ENCODE results near the gene PAX2.

Gene PAX2

DNA sequence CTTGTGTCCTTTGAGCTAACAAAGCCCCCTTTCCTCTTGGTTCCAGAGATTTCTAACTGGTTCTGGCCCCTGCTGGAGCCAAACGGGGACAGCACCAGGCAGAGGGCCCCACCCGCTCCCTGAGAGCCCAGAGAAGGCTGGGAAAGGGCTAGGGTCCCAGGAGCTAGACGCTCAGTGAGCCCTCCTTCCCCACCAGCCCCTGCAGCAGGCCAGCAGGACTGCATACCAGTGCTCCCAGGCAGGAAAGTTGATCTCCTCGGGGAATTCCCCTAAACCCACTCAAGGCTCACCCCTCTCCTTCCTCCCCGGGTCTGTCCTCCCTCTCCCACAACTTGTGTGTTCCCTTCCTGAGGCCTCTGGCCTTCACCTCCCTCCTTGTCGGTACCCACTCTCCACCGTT, 47.7 kb downstream of the PAX2 start:
- no peak overlapping the region for H3K4me3 ChIP-seq (ENCODE audit: low read length)
- no peak for DNase-seq (ENCODE audit: low read depth)
- no peak for TF ChIP-seq CTCF (conservative IDR thresholded peaks at IDR 0.05; ENCODE audit: low read length)

DNA sequence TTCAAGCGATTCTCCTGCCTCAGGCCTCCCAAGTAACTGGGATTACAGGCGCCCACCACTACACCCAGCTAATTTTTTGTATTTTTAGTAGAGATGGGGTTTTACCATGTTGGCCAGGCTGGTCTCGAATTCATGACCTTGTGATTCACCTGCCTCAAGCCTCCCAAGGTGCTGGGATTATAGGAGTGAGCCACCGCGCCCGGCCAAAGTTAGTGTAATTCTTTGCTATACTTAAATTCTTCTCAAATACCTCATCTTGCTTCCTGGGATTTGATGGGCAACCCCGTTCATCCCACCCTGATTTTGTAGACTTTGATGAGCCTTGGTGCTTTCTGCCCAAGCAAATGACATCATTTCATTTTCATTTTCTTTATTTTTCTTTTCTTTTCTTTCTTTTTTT, 54.5 kb downstream of the PAX2 start:
- TF ChIP-seq CTCF (conservative IDR thresholded peaks at IDR 0.05; ENCODE audit: low read length), result no peak
- no peak overlapping the region for H3K4me3 ChIP-seq (ENCODE audit: low read length)
- DNase-seq (ENCODE audit: low read depth), result no peak

GRCh38 chr10:100800931-100801330, 55.5 kb downstream of the PAX2 start:
- no peak for DNase-seq (ENCODE audit: low read depth)
- no peak for TF ChIP-seq CTCF (conservative IDR thresholded peaks at IDR 0.05; ENCODE audit: low read length)
- H3K4me3 ChIP-seq (ENCODE audit: low read length), result no peak overlapping the region

DNA sequence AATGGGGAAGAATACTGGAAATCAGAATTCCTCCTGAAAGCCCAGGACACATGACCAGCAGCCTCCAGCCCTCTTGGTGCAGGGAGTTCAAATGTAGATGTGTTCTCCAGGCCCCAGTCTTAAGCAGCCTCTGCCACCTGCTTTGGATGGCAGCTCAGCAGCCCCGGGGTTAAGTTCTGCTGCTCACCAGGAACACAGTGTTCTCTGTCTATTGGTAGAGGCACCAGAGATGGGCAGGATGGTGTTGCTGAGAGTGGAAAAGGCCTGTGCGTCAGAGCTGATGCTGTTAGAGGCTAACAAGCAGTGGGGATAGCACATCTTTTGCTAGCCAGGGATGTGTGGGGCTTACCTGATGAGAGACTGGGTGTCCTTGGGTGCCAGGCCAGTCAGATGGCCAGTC, 56.8 kb downstream of the PAX2 start:
- TF ChIP-seq CTCF (conservative IDR thresholded peaks at IDR 0.05; ENCODE audit: low read length), result no peak
- H3K4me3 ChIP-seq (ENCODE audit: low read length), result no peak overlapping the region
- no peak for DNase-seq (ENCODE audit: low read depth)

DNA sequence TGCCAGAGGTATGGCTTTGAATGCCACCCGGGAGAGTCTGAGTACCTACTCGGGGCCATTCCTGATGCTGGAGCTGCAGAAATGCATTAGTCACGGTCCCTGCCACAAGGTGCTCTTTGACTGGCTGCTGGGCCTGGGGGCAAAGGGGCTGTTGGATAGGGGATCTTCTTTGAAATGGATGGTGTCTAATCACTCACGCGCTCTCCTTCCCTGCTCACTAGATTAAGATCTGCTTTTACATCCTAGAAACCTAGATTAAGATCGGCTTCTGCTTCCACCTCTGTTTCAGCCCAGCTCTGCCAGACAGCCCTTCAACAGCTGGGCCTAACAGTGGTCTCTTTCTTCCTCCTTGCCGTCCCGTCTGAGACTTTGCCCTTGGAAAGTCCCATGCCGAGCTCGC, 57.2 kb downstream of the PAX2 start:
- H3K4me3 ChIP-seq (ENCODE audit: low read length), result no peak overlapping the region
- no peak for DNase-seq (ENCODE audit: low read depth)
- TF ChIP-seq CTCF (conservative IDR thresholded peaks at IDR 0.05; ENCODE audit: low read length), result no peak

DNA sequence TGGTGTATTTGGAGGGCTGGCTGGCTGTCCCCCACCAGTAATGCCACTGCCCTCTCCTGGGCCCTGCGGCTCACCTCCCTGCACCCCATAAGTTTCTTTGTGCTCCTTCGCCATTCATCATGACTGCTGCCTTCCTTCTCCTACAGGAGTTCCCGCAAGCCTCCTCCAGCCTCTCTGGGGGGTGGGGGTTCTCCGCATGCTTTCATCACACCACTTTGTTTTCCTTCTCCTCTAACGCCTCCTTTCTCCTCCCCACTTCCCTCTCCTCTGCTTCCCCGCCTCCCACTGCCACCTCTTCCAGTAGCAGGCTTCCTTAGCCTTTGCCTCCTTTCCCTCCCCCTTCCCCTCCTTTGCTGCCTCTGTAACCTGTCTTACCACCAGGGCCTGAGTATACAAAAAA, 58.1 kb downstream of the PAX2 start:
- no peak for DNase-seq (ENCODE audit: low read depth)
- TF ChIP-seq CTCF (conservative IDR thresholded peaks at IDR 0.05; ENCODE audit: low read length), result no peak
- H3K4me3 ChIP-seq (ENCODE audit: low read length), result no peak overlapping the region

DNA sequence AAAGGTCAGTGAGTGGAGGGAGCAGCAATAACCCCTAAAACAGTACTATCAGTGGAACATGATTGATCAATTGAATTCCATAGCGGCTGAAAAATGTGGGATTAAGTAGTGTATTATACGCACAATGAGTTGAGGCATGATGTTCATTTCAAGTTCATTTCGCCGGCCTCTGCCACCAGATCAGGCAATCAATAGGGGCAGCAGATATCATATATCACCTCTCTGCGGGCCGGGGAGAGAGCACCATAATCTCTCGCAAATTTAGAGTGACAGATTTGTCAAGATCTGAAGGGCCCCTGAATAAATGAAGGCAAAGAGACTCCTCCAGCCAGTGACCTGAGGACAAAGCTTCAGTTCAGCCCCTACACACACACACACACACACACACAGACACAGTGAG, 58.5 kb downstream of the PAX2 start:
- DNase-seq (ENCODE audit: low read depth), result no peak
- TF ChIP-seq CTCF (conservative IDR thresholded peaks at IDR 0.05; ENCODE audit: low read length), result no peak
- no peak overlapping the region for H3K4me3 ChIP-seq (ENCODE audit: low read length)

All from AG10803 (cell line).